Measurements from ENCODE around the gene LRRC47. TPM values are rescaled to one million over a fixed set of nuclear protein-coding genes. Genes with fewer than 3 reads are reported as not detected.
"Not testable (repeated sequence)": the region's sequence is repeated elsewhere in the genome, so short reads cannot be mapped to it uniquely, and the experiment has no call there.

LRRC47 gene
- total RNA-seq, 1 donor from 2014 or later, result 57.0 TPM

DNA sequence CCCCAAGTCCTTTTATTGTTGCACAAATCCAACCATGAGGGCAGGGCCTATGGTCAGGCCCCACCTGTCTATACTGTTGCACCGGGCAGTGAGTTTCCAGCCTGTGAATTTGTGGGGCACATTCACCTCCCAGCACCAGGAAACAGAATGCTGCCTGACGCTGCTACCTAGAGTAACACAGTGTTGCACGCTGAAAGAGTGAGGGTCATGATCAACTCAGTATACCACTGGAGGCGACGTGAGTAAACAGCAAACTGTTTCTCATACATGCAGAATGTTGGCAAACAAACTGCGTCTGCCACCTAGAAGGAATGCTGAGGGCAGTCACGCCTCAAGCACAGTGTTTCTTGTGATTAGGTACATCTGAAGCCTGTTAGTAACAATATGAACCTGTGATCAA, 13.4 kb upstream of the LRRC47 start:
- H3K27ac Mint-ChIP-seq, result no peak overlapping the region
- DNase-seq (ENCODE audit: low spot score, unreplicated experiment), result no peak
- peaks cover 3% of the 10 kb centered on the region for H3K27me3 Mint-ChIP-seq
- TF ChIP-seq, protein P1, sequence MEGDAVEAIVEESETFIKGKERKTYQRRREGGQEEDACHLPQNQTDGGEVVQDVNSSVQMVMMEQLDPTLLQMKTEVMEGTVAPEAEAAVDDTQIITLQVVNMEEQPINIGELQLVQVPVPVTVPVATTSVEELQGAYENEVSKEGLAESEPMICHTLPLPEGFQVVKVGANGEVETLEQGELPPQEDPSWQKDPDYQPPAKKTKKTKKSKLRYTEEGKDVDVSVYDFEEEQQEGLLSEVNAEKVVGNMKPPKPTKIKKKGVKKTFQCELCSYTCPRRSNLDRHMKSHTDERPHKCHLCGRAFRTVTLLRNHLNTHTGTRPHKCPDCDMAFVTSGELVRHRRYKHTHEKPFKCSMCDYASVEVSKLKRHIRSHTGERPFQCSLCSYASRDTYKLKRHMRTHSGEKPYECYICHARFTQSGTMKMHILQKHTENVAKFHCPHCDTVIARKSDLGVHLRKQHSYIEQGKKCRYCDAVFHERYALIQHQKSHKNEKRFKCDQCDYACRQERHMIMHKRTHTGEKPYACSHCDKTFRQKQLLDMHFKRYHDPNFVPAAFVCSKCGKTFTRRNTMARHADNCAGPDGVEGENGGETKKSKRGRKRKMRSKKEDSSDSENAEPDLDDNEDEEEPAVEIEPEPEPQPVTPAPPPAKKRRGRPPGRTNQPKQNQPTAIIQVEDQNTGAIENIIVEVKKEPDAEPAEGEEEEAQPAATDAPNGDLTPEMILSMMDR (IDR thresholded peaks at IDR 0.05; ENCODE audit: unreplicated experiment), result no peak
- no peaks in the 10 kb centered on the region for H3K4me1 Mint-ChIP-seq (ENCODE audit: low read depth)
- peaks cover 1% of the 10 kb centered on the region for H3K36me3 Mint-ChIP-seq (ENCODE audit: insufficient read depth)
- H3K4me3 Mint-ChIP-seq (ENCODE audit: low read depth), result no peak overlapping the region
- peaks cover 12% of the 10 kb centered on the region for H3K9me3 Mint-ChIP-seq (ENCODE audit: low read depth)

DNA sequence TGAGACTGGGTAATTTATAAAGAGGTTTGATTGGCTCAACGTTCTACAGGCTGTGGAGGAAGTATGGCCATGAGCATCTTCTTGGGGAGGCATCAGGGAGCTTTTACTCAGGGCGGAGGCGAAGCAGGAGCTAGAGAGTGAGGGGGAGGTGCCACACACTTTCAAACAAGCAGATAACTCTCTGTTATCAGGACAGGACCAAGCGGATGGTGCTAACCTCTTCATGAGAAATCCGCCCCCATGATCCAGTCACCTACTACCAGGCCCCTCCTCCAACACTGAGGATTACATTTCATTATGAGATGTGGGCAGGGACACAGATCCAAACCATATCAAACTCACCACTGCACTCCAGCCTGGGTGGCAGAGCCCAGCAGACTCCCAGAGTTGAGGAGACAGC, 11.5 kb upstream of the LRRC47 start:
- Mint-ChIP-seq H3K9me3 (ENCODE audit: low read depth) (peaks cover 12% of the 10 kb centered on the region), H3K4me1 (ENCODE audit: low read depth) (no peaks in the 10 kb centered on the region), H3K27me3 (peaks cover 15% of the 10 kb centered on the region), H3K27ac (no peak overlapping the region), H3K4me3 (ENCODE audit: low read depth) (no peak overlapping the region), H3K36me3 (ENCODE audit: insufficient read depth) (no peaks in the 10 kb centered on the region)
- no peak for DNase-seq (ENCODE audit: low spot score, unreplicated experiment)
- TF ChIP-seq, protein P1 (IDR thresholded peaks at IDR 0.05; ENCODE audit: unreplicated experiment), result no peak

DNA sequence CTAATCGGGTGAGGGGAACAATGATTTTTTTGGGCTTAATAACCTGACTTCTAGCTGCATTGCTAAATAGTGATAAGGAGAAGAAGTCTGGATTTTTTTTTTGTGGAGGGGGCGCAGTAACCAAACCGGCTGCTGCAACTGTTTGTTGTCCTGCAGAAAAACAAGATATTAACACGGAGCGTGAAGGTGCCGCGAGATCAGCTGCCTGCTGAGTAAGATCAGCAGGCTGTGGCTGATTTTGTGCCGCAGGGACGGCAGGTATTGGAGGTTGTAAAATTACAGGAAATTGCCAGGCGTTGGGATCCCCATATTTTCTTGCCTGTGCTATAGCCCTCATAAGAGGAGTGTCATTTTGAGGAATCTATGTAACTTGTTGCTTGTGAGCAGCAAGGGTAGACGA, 8.7 kb upstream of the LRRC47 start:
- Mint-ChIP-seq H3K4me1 (ENCODE audit: low read depth) (no peaks in the 10 kb centered on the region), H3K27ac (no peak overlapping the region), H3K9me3 (ENCODE audit: low read depth) (peaks cover 16% of the 10 kb centered on the region), H3K27me3 (peaks cover 35% of the 10 kb centered on the region), H3K36me3 (ENCODE audit: insufficient read depth) (no peaks in the 10 kb centered on the region), H3K4me3 (ENCODE audit: low read depth) (no peak overlapping the region)
- DNase-seq (ENCODE audit: low spot score, unreplicated experiment), result no peak
- TF ChIP-seq, protein P1 (IDR thresholded peaks at IDR 0.05; ENCODE audit: unreplicated experiment), result no peak

DNA sequence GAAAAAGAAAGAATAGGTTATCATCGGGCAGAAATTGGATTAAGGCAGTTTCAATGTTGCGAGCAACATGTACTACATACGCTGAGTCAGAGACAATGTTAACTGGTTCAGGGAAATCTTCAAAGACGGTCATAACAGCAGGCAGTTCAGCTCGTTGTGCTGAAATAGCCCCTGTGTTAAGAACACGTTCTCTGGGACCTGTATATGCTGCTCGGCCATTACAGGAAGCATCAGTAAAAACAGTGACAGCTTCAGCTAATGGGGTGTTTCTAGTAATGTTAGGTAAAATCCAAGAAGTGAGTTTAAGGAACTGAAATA, 8.3 kb upstream of the LRRC47 start:
- H3K4me1 Mint-ChIP-seq (ENCODE audit: low read depth); H3K4me3 Mint-ChIP-seq (ENCODE audit: low read depth); H3K27ac Mint-ChIP-seq; H3K36me3 Mint-ChIP-seq (ENCODE audit: insufficient read depth); DNase-seq (ENCODE audit: low spot score, unreplicated experiment): not testable (repeated sequence)
- Mint-ChIP-seq H3K27me3 (peaks cover 38% of the 10 kb centered on the region), H3K9me3 (ENCODE audit: low read depth) (peaks cover 16% of the 10 kb centered on the region)

DNA sequence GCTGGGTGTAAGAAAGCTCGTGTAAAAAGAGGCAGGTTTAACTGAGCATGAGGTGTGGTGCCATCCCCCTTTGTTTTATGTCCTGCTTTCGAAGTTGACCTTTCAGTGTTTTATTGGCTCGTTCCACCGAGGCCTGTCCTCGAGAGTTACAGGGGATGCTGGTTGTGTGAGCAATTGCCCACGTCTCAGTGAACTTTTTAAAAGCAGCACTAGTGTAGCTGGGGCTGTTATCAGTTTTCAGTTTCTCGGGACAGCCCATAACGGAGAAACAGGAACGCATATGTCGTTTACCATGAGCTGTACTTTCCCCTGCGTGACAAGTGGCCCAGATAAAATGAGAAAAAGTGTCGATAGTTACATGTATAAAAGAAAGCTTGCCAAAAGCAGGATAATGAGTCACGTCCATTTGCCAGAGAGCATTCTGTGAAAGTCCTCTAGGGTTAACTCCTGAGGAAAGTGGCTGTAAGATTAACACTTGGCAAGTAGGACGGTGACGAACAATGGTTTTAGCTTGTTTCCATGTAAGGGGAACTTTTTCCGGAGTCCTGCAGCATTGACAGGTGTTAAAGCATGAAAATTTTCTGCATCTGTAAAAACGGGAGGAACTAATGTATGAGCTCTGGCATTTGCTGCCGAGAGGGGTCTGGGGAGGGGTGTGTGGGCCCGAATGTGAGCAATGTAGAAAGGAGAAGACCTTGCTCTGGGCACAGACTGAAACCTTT, 7.8 kb upstream of the LRRC47 start:
- TF ChIP-seq, protein P1 (IDR thresholded peaks at IDR 0.05; ENCODE audit: unreplicated experiment), result no peak
- Mint-ChIP-seq H3K27me3 (peaks cover 38% of the 10 kb centered on the region), H3K9me3 (ENCODE audit: low read depth) (peaks cover 16% of the 10 kb centered on the region), H3K27ac (no peak overlapping the region), H3K36me3 (ENCODE audit: insufficient read depth) (no peaks in the 10 kb centered on the region), H3K4me3 (ENCODE audit: low read depth) (no peak overlapping the region), H3K4me1 (ENCODE audit: low read depth) (no peaks in the 10 kb centered on the region)
- no peak for DNase-seq (ENCODE audit: low spot score, unreplicated experiment)

DNA sequence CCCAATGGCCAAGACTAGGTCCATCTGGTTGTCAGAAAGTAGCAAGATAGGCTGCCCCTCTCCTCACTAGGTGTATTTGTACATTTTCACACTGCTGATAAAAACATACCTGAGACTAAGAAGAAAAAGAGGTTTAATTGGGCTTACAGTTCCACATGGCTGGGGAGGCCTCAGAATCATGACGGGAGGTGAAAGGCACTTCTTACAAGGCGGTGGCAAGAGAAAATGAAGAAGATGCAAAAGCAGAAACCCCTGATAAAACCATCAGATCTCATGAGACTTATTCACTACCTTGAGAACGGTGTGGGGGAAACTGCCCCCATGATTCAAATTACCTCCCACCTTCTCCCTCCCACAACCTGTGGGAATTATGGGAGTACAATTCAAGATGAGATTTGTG, 4.5 kb upstream of the LRRC47 start:
- not testable (repeated sequence) for H3K27ac Mint-ChIP-seq; H3K9me3 Mint-ChIP-seq (ENCODE audit: low read depth); DNase-seq (ENCODE audit: low spot score, unreplicated experiment); H3K4me1 Mint-ChIP-seq (ENCODE audit: low read depth); H3K36me3 Mint-ChIP-seq (ENCODE audit: insufficient read depth); H3K4me3 Mint-ChIP-seq (ENCODE audit: low read depth)
- H3K27me3 Mint-ChIP-seq, result peaks cover 38% of the 10 kb centered on the region
